Activated CD4-positive, alpha-beta T cell treated with anti-CD3 and anti-CD28 coated beads, Interleukin-2, amount 50 U/mL, for 4 hours (primary cell): ENCODE measurements around the gene CDC42SE1.
"Not testable (repeated sequence)": the region's sequence is repeated elsewhere in the genome, so short reads cannot be mapped to it uniquely, and the experiment has no call there.

ENCODE experiments used
- DNase-seq, 2 experiments: peaks; one replicate each; pipeline ENCODE4 v3.0.0-alpha.2; 2020

The CDC42SE1 gene, protein sequence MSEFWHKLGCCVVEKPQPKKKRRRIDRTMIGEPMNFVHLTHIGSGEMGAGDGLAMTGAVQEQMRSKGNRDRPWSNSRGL

DNA sequence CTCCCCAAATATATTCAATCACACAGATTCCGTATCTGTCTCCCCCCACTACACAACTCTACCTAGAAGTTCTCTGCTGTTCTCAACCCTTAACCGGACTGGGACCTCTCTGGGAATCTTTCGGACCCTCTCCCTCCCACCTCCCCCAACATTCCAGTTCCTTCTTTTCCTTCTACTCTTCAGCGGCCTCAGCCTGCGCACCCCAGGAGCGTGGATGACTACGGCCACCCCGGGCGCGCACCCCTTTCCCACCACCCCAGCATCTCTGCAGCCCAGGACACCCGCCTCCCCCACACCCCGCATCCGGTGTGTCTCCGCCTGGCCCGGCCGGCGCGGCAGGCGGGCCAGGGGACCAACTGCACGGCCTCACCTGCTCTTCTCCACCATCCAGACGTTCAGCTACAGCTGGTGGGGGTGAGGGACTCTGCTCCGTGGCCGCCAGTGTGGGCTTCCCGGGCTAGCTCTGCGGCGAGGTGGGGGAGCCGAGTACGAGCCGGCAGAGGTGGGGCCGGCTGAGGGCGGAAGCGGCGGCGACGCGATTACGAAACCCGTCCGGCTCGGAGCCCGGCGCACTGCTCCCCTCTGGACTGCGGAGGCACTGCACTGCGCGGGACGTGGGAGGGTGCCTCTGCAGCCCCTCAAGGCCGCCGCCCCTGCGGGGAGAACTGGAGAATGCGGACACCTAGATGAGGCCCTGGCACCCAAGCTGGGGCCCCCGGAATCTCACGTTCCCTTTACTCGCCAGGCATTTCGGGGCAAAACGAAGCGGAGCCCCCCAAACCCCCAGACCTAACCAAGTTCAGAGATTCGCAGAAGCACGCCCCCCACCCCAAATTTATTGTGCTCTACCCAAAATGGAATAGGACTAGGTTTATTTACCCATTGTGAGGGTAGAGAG, at the start of gene CDC42SE1:
TSS of gene CDC42SE1 (minus strand) at position 514 of the 898 bp plus-strand sequence. CDS start 3,892 bp downstream, outside the sequence.
- DNase-seq: peak; percentile 72 to 76

DNA sequence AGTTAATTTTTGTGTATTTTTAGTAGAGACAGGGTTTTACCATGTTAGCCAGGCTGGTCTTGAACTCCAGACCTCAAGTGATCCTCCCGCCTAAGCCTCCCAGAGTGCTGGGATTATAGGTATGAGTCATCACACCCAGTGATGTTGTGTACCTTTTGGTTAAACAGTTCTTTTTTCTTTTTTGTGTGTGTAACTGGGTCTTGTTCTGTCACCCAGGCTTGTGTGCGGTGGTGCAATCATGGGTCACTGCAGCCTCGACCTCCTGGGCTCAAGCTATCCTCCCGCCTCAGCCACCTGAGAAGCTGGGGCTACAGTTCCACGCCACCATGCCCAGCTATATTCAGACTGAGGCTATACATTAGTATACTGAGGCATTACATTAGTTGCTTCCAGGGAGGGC, 48.9 kb upstream of the CDC42SE1 start:
- no peak for DNase-seq

DNA sequence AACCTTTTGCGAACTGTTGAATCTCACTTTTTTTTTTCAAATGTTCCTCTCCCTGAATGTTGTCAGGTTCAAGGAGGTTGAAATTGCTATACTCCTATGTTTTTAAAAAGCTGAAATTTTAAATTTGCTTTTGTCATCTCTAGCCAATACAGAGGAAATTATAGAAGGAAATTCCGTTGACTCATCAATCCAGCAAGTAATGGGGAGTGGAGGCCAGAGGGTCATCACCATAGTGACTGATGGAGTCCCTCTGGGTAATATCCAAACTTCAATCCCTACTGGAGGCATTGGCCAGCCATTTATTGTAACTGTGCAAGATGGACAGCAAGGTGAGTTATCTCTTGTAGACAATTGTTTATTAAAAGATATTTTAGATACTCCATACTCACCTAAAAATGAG, 47.5 kb upstream of the CDC42SE1 start:
- no peak for DNase-seq

DNA sequence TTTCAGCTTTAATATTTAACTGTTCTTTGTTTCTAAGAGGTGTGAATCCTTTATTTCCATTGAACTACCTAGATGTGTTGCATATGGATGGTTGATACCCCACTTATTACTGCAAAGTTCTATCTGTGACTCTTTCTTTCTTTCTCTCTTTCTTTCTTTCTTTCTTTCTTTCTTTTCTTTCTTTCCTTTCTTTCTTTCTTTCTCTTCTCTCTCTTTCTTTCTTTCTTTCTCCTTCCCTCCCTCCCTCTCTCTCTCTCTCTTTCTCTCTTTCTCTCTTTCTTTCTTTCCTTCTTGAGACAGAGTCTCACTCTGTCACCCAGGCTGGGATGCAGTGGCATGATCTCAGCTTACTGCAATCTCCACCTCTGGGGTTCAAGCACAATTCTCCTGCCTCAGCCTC, 45.2 kb upstream of the CDC42SE1 start:
- no peak for DNase-seq

DNA sequence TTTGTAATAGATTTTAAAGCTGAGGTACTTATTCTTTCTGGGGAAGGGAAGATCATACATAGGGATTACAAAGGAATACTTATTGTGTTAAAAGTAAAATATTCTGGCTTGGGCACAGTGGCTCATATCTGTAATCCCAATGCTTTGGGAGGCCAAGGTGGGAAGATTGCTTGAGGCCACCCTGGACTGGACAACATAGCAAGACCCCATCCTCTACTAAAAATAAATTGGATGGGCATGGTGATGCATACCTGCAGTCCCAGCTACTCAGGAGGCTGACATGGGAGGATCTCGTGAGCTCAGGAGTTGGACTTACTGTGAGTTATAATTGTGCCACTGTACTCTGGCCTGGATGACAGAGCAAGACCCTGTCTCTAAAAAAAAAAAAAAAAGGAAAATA, 38.7 kb upstream of the CDC42SE1 start:
- no peak for DNase-seq

DNA sequence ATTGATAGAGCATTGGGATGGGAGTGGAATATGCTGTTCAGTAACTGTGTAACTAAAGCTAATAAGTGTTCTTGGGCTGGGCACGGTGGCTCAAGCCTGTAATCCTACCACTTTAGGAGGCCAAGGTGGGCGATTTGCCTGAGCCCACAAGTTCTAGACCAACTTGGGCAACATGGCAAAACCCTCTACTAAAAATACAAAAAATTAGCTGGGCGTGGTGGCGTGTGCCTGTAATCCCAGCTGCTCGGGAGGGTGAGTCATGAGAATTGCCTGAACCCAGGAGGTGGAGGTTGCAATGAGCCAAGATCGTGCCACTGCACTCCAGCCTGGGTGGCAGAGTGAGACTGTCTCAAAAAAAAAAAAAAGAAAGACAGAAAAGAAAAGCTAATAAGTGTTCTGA, 38.0 kb upstream of the CDC42SE1 start:
- DNase-seq: not testable (repeated sequence)

DNA sequence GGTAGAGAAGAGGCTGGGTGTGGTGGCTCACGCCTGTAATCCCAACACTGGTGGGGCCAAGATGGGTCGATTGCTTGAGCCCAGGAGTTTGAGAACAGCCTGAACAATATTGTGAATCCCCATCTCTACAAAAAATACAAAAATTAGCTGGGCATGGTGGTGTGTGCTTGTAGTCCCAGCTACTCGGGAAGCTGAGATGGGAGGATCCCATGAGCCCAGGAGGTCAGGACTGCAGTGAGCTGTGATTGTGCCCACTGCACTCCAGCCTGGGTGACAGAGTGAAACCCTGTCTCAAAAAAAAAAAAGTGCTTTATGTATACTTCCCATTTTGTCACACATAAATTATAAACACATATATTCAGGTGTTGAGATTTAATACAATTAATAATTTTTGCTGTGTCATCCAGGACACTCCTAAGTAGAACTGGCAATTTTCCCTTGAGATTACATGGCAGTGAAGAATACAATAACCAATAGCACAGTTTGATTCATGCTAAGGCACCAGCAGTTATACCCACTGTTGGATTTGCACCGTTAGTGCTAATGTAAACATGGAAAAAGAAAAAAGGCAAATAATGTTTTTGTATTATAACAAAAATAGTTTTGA, 26.6 kb upstream of the CDC42SE1 start:
- no peak for DNase-seq

DNA sequence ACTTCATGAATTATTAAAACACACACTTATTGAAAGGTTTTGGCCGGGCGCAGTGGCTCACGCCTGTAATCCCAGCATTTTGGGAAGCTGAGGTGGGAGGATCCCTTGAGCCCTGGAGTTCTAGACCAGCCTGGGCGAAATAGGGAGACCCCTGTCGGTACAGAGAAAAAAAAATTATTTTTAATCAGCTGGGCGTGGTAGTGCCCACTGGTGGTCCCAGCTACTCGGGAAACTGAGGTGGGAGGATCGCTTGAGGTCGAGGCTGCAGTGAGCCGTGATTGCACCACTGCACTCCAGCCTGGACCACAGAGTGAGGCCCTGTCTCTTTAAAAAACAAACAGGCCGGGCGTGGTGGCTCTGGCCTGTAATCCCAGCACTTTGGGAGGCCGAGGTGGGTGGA, 12.8 kb upstream of the CDC42SE1 start:
- DNase-seq: no peak

DNA sequence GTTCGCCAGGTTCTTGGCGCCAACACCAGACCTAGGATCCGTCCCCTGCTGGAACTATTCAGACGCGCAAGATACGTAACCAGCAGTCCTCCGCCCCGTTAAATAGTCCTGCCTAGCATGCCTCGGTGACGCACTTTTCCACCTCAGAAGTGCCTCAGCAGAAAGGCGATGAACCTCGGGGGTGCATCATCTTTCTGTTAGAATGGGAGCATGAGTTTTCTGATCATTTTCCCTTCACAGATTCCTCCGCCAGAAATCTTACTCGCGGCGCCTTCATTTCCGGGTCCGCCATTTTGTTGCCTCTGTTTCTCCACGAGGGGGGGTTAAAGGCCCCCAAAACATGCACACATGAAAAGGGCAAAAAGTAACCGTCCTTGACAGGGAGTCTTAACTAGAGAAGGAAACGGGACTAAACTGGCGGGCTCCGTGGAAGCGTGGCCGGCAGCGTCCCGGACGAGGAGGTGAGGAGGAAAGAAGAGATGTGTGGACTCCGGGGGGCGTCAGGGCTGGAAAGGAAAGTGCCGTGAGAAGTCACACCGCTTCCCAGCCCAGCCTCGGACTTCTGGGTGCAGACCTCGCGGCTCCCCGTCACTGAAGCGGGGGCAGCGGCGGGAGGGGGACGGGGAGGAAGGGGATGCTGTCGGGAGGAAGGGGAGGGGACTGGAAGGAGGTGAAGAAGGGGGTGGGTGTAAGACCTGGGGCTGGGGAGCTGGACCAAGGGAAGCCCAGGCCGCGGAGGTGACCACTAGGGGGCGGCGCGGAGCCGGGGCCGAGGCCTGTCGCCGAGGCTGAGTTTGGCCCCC, 11.3 kb upstream of the CDC42SE1 start, which contains the start of gene GABPB2:
TSS of gene GABPB2 (plus strand) at position 288 of the 803 bp plus-strand sequence. CDS start 17,429 bp downstream, outside the sequence.
- peak; percentile 79 for DNase-seq

DNA sequence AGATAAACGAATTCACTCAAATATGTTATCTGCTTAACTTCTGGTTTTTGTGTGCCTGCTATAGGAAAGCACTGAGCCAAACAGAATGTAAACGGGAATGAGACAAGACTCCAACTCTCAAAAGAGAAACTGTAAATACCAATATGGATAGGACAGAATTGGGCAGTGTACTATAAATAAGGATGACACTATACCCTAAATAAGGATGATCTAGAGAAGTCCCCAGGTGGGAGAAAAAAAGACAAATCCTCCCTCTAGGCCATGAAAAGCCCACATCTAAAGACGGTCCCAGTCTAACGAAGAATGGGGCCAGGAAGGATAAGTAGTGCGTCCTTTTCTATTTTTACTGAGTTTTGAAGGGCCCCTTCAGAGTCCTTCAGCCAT, 9.7 kb upstream of the CDC42SE1 start:
- DNase-seq: no peak

DNA sequence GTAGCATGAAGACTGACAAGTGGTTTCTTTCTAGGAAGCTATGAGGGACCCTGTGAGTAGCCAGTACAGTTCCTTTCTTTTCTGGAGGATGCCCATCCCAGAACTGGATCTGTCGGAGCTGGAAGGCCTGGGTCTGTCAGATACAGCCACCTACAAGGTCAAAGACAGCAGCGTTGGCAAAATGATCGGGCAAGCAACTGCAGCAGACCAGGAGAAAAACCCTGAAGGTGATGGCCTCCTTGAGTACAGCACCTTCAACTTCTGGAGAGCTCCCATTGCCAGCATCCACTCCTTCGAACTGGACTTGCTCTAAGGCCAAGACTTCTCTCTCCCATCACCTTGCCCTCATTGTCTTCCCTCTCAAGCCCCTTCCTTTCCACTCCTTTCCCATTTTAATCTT, 7.8 kb upstream of the CDC42SE1 start:
- no peak for DNase-seq

DNA sequence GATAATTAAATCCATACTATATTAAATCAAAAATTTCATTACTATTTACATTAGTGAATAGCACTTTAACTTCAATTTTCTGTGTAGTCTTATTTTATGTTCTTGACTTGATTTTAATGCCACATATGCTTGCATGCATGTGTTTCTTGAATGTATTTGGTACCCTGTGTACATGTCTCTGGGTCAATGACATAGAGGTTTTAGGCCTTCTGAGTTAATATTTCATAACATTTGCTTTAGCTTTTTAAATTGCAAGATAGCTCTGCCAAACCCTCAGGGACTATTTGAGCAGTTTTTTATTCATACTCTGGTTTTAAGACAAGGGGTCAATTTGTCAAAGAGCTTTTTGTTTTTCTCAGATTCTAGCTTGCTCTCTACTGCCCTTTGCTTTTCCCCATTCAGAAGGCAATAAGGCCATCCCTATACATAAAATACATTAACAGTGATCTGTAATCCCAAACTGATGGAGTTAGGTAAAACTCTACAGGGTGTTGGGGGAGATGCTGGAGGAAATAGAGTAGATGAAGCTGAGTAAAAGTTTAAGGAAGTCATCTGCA, 5.7 kb upstream of the CDC42SE1 start:
- no peak for DNase-seq

DNA sequence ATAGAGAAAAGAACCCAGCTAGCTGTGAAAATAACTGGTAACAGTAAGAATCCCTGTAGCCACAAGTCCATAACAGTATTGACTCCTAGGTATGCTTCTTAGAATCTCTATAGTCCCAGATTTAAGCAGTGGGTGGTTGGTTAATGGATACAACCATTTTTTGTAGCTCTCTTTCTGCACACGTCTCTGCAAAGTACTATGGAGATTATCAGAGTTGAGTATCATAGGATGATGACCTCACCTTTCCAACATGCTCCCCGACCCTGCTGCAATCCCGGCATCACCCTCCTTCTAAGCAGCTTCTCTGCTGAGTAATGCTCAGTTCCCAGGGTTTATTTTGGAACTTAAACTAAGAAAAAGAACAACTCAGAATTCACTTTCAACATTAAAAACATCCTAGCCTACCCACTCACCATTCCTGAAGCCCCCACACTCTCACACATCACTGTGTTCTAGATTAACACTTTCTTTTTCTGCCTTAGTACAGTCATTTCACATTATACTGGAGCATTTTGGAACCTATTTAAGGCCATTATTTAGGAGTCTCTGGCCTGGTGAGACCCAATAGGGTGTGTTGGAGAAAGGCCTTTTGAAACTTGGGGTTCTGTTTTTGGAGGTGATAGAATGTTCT, 3.4 kb upstream of the CDC42SE1 start:
- DNase-seq: no peak

DNA sequence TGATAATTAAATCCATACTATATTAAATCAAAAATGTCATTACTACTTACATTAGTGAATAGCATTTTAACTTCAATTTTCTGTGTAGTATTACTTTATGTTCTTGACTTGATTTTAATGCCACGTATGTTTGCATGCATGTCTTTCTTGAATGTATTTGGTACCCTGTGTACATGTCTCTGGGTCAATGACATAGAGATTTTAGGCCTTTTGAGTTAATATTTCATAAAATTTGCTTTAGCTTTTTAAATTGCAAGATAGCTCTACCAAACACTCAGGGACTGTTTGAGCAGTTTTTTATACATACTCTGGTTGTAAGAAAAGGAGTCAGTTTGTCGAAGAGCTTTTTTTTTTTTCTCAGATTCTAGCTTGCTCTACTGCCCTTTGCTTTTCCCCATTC, 2.3 kb upstream of the CDC42SE1 start:
- no peak for DNase-seq

DNA sequence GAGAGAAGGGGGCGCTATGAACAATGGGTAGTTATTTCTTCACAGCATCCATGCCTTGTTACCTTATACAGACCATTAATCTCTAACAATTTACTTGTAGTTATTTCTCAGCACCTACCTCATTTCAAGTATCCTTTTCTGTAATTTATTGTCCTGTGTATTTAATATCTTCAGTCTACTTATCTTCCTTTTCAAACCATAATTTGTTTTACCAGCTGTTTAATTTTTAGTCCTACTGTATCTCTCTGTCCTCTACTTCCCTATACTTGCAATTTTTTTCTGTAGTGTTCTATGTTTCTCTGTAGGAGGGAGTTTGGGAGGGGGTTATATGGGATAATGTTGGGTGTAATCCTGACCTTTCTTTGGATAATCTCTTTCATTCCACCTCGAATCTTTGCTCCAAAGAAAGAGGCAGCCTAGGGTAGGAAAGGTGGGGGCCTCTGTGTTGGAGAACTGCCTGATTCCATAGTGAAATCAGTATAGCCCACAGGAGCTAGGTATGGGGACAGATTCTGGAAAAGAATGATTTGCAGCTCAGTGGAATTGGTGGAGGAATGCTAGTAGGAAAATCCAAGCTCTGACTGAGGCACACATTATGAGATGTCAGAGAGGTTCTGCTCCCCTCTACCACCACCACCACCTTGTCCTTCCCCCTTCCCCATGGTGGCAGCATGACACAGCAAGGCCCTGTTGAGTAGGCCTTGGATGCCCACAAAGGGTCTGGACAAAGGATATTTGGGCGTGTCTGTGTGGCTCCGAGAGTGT, 1.4 kb upstream of the CDC42SE1 start:
- no peak for DNase-seq

DNA sequence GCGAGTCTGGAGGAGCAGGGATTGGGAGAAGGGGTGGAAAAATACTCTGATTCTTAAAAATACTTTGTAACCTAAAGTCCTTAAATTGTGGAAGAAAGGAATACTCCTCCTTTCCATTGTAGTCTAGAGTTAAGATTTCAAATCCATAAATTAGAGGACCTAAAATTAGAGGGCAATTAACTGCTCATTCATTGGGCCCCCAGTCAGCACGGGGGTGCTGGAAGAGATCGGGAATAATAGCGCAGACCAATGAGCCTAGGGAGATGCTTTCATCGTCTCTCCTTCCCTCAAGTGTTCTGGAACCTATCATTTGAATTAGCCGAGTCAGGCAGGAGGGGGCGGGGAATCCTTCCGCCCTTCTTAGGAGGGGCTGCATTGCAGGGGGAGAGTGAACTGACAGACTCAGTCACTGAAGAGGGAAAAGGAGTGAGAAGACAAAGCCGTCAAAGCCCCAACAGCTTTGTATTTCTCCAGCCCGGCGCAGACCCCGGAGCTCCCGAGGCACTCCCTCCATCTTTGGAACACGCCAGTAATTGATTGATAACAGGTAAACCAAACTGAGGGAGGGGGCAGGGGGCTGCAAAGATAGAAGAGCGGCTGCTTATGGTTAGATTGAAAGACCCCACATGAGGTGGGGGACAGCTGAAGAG, 710 bp upstream of the CDC42SE1 start, which contains the start of gene MLLT11:
TSS of gene MLLT11 (plus strand) at position 391 of the 650 bp plus-strand sequence. CDS start 6,828 bp downstream, outside the sequence.
- no peak for DNase-seq

DNA sequence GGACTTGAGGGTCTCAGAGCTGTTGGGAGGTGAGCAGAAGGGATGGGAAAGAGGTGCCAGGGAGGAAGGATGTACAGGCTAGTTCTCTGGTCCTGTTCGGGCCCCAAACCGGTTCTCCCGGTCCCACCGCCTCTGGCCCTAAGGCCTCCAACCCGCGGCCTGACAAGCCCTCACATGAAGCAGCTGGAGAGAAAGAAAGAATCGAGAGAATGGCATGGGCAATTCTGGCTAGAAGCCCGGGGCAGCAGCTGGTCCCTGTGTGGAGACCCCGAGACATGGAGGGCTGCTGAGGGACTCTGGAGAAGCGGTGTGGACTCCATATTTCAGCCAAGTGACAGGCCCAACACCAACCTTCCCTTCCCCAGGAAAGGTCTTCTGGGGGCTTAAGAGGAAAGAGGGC, 730 bp downstream of the CDC42SE1 start:
- DNase-seq: no peak

DNA sequence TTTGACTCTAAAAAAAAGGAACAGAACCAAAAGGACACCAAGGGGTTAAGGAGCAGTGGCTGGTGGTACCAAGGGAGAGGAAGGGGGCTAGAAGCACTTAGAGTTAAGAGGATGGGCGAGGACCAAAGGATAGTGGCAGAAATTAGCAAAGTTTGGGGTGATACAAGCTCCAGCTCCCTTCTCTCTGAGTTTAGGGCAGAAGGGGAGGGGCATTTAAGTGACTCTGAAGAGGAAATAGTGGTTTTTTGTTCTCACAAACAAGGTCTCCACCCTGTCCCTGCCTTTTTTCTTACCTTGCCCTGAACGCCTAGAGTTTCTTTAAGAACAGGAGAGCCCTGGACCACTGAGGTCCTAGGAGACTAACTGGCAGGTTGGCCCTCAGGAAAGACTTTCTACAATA, 3.3 kb downstream of the CDC42SE1 start:
- no peak for DNase-seq

DNA sequence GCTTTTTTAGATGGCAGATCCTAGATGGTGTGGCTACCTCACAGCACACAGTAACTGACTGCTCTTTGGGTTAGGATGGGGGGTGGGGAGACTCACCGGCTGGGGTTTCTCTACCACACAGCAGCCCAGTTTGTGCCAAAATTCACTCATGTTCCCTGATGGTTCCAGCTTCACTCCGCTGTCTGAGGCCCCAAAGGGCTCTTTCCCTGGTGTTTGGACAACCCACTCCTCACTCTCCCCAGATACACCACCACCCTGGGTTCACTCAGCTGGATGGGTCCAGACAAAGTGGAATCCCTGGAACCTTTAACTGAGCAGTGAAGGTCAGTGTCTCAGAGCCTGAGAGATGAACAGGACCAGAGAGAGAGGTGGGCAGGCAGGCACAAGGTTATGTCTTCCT, 3.8 kb downstream of the CDC42SE1 start:
- no peak for DNase-seq

DNA sequence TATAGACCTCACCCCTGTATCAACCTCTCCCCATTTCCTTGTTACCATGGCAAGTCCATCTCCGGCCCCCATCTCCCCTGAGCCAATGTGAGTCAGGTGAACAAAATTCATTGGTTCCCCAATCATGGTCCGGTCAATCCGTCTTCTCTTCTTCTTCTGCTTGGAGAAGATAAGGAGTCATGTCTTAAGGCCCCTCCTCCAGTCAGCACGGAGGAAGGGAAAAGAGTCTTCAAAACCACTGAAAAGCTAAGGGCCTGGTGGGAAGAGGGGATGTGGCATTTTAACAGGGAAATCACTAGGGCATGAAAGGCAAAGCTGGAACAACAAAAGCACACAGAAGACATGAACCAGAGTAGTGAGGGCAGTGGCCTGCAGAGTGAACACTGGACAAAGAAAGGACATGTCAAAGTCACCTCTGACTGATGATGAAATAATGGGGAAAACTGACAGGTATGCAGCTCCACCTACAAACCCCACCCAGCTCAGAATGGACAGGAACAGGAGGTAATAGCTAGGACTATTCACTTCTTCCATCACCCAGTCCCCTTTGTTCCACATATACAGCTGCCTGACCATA, 4.4 kb downstream of the CDC42SE1 start:
- no peak for DNase-seq
